ENCODE data around the gene SMYD3. TPM values are rescaled to one million over a fixed set of nuclear protein-coding genes. Genes with fewer than 3 reads are reported as not detected.

SMYD3 gene
- polyA plus RNA-seq, 3 donors, result 29.0 to 36.5 (median 32.0) TPM

GRCh38 chr1:246221485-246222255 lies 285.4 kb downstream of the SMYD3 start:
- DNase-seq (ENCODE audit: low read depth in 3 of 3, low spot score in 2 of 3), result no peak

GRCh38 chr1:246220495-246221065 lies 286.5 kb downstream of the SMYD3 start:
- no peak for DNase-seq (ENCODE audit: low read depth in 3 of 3, low spot score in 2 of 3)

GRCh38 chr1:246219508-246220030 lies 287.5 kb downstream of the SMYD3 start:
- no peak for DNase-seq (ENCODE audit: low read depth in 3 of 3, low spot score in 2 of 3)

- no peak for DNase-seq (ENCODE audit: low read depth in 3 of 3, low spot score in 2 of 3)
These were observed 288.4 kb downstream of the SMYD3 start for GRCh38 chr1:246218686-246219085.

GRCh38 chr1:246216906-246217305 lies 290.2 kb downstream of the SMYD3 start:
- no peak for DNase-seq (ENCODE audit: low read depth in 3 of 3, low spot score in 2 of 3)

- DNase-seq (ENCODE audit: low read depth in 3 of 3, low spot score in 2 of 3), result no peak
These were observed 291.6 kb downstream of the SMYD3 start for GRCh38 chr1:246215510-246215903.

- no peak for DNase-seq (ENCODE audit: low read depth in 3 of 3, low spot score in 2 of 3)
These were observed 292.2 kb downstream of the SMYD3 start for GRCh38 chr1:246214708-246215509.

GRCh38 chr1:246213947-246214346 lies 293.1 kb downstream of the SMYD3 start:
- DNase-seq (ENCODE audit: low read depth in 3 of 3, low spot score in 2 of 3), result no peak

- DNase-seq (ENCODE audit: low read depth in 3 of 3, low spot score in 2 of 3), result no peak
These were observed 293.6 kb downstream of the SMYD3 start for GRCh38 chr1:246213502-246213901.

- DNase-seq (ENCODE audit: low read depth in 3 of 3, low spot score in 2 of 3), result no peak
These were observed 294.0 kb downstream of the SMYD3 start for GRCh38 chr1:246213036-246213435.

- no peak for DNase-seq (ENCODE audit: low read depth in 3 of 3, low spot score in 2 of 3)
These were observed 295.1 kb downstream of the SMYD3 start for GRCh38 chr1:246212013-246212412.

GRCh38 chr1:246210756-246211155 lies 296.3 kb downstream of the SMYD3 start:
- DNase-seq (ENCODE audit: low read depth in 3 of 3, low spot score in 2 of 3), result no peak

GRCh38 chr1:246208105-246208504 lies 299.0 kb downstream of the SMYD3 start:
- no peak for DNase-seq (ENCODE audit: low read depth in 3 of 3, low spot score in 2 of 3)

- DNase-seq (ENCODE audit: low read depth in 3 of 3, low spot score in 2 of 3), result no peak
These were observed 303.9 kb downstream of the SMYD3 start for GRCh38 chr1:246203180-246203579.

- DNase-seq (ENCODE audit: low read depth in 3 of 3, low spot score in 2 of 3), result no peak
These were observed 306.3 kb downstream of the SMYD3 start for GRCh38 chr1:246200738-246201137.

- no peak for DNase-seq (ENCODE audit: low read depth in 3 of 3, low spot score in 2 of 3)
These were observed 306.9 kb downstream of the SMYD3 start for GRCh38 chr1:246200225-246200624.

GRCh38 chr1:246199086-246199645 lies 307.9 kb downstream of the SMYD3 start:
- no peak for DNase-seq (ENCODE audit: low read depth in 3 of 3, low spot score in 2 of 3)

GRCh38 chr1:246198115-246198816 lies 308.8 kb downstream of the SMYD3 start:
- peak in 1 of 3 donors; percentile 21 for DNase-seq (ENCODE audit: low read depth in 3 of 3, low spot score in 2 of 3)

- DNase-seq (ENCODE audit: low read depth in 3 of 3, low spot score in 2 of 3), result no peak
These were observed 310.0 kb downstream of the SMYD3 start for GRCh38 chr1:246197076-246197475.

GRCh38 chr1:246195296-246195695 lies 311.8 kb downstream of the SMYD3 start:
- DNase-seq (ENCODE audit: low read depth in 3 of 3, low spot score in 2 of 3), result no peak

All from right renal cortex interstitium (tissue), 3 donors.